Measurements from ENCODE around the gene UPK2. TPM values are rescaled to one million over a fixed set of nuclear protein-coding genes. Genes with fewer than 3 reads are reported as not detected.
A peak's percentile ranks its signal among the peaks of the same experiment; 100 is the strongest.

UPK2 gene
- total and polyA plus RNA-seq, 2 of the 13 experiments (the other 11 are each of a cell fraction or from before 2014, with no cell fraction given): not detected

GRCh38 chr11:118917481-118918127 is 38.5 kb upstream of the UPK2 start (continued):
- TF ChIP-seq ZBTB4 (CRISPR knock-in tag; IDR thresholded peaks at IDR 0.05; ENCODE audit: borderline replicate concordance): no peak
- TF ChIP-seq NFE2L1 (CRISPR knock-in tag; IDR thresholded peaks at IDR 0.05; ENCODE audit: borderline replicate concordance): no peak
- TF ChIP-seq ZBTB7B (CRISPR knock-in tag; IDR thresholded peaks at IDR 0.05): 0 out of 2 replicates have a peak, but pooled peaks have one; percentile 23
- no peak for TF ChIP-seq NPAS2 (CRISPR knock-in tag; IDR thresholded peaks at IDR 0.05; ENCODE audit: borderline replicate concordance)
- no peak for TF ChIP-seq ZNF275 (CRISPR knock-in tag; IDR thresholded peaks at IDR 0.05; ENCODE audit: borderline replicate concordance)
- TF ChIP-seq ZBTB21 (CRISPR knock-in tag; IDR thresholded peaks at IDR 0.05): 0 out of 2 replicates have a peak, but pooled peaks have one; percentile 27
- no peak for TF ChIP-seq FOXM1 (CRISPR knock-in tag; IDR thresholded peaks at IDR 0.05)
- no peak for TF ChIP-seq SALL2 (CRISPR knock-in tag; IDR thresholded peaks at IDR 0.05)
- no peak for TF ChIP-seq ZSCAN25 (CRISPR knock-in tag; IDR thresholded peaks at IDR 0.05)
- TF ChIP-seq SIX4 (CRISPR knock-in tag; IDR thresholded peaks at IDR 0.05): no peak
- no peak for TF ChIP-seq ZNF136 (CRISPR knock-in tag; IDR thresholded peaks at IDR 0.05; ENCODE audit: low read depth)
- TF ChIP-seq YY1 (IDR thresholded peaks at IDR 0.05; ENCODE audit: insufficient read depth, insufficient replicate concordance, low read depth, low read length): no peak
- no peak for TF ChIP-seq TEAD2 (CRISPR knock-in tag; IDR thresholded peaks at IDR 0.05)
- no peak for TF ChIP-seq ASH2L (IDR thresholded peaks at IDR 0.05; ENCODE audit: insufficient read length, low read depth, low read length)
- TF ChIP-seq PRMT3 (CRISPR knock-in tag; IDR thresholded peaks at IDR 0.05; ENCODE audit: borderline replicate concordance, low read depth): no peak
- TF ChIP-seq LRRFIP1 (CRISPR knock-in tag; conservative IDR thresholded peaks at IDR 0.05): no peak
- TF ChIP-seq ZBED4 (CRISPR knock-in tag; IDR thresholded peaks at IDR 0.05; ENCODE audit: borderline replicate concordance): no peak

Data from HepG2 (cell line).